HFFc6 (cell line): ENCODE results near the gene STOX2. TPM values are rescaled to one million over a fixed set of nuclear protein-coding genes. Genes with fewer than 3 reads are reported as not detected.

ENCODE experiments used
- DNase-seq: peaks from one replicate; pipeline ENCODE4 v3.0.0-alpha.2; 2018
- H3K27ac Mint-ChIP-seq: 2 replicates; pipeline ENCODE4 v1.8.0; 2020; ENCODE audit warnings: mild to moderate bottlenecking, mixed read lengths
- H3K27me3 Mint-ChIP-seq: 2 replicates; pipeline ENCODE4 v1.8.0; 2021; ENCODE audit warnings: mild to moderate bottlenecking, moderate library complexity, mixed read lengths; ENCODE audit not compliant: insufficient read depth
- H3K36me3 Mint-ChIP-seq: 2 replicates; pipeline ENCODE4 v1.8.0; 2021; ENCODE audit warnings: low read depth, mixed read lengths
- H3K4me1 Mint-ChIP-seq: 2 replicates; pipeline ENCODE4 v1.8.0; 2020; ENCODE audit warnings: low read depth, mixed read lengths
- H3K4me3 Mint-ChIP-seq: 2 replicates; pipeline ENCODE4 v1.8.0; 2020; ENCODE audit warnings: mild to moderate bottlenecking, moderate library complexity, mixed read lengths
- H3K9me3 Mint-ChIP-seq: 2 replicates; pipeline ENCODE4 v1.8.0; 2020; ENCODE audit warnings: mild to moderate bottlenecking, mixed read lengths
- total RNA-seq, 6 experiments: library from RNA; stranded (reverse); fragmentation: NEBNext Ultra II Directional; extraction: Animal tissue kit (Norgen Biotek cat#: 25700); gene quantifications; 2 replicates in 1 of 6; 3 replicates in 5 of 6; pipeline ENCODE4 v1.2.3, GENCODE V29; 2021
- TF ChIP-seq, protein P1 (sequence below): fragments of 200-600 bp; sonication (generic); IDR thresholded peaks from 2 replicates; pipeline ENCODE4 v1.5.0; 2021; ENCODE audit warnings: antibody characterized with exemption, mild to moderate bottlenecking

STOX2 gene
- total RNA-seq, 6 experiments from 2014 or later, result 0.07 to 0.17 TPM; not detected in 4

- H3K4me3 Mint-ChIP-seq, result no peak overlapping the region
Measured at GRCh38 chr4:183962419-183962818, 57.3 kb downstream of the STOX2 start.

GRCh38 chr4:183966371-183966770 lies 61.3 kb downstream of the STOX2 start:
- Mint-ChIP-seq H3K9me3 (peaks cover 14% of the 10 kb centered on the region; the same call in 1 of the 2 replicates), H3K36me3 (no peaks in the 10 kb centered on the region), H3K4me1 (no peaks in the 10 kb centered on the region), H3K27me3 (peaks cover 2% of the 10 kb centered on the region; the same call in 1 of the 2 replicates), H3K27ac (no peak overlapping the region), H3K4me3 (no peak overlapping the region)
- TF ChIP-seq, protein P1, sequence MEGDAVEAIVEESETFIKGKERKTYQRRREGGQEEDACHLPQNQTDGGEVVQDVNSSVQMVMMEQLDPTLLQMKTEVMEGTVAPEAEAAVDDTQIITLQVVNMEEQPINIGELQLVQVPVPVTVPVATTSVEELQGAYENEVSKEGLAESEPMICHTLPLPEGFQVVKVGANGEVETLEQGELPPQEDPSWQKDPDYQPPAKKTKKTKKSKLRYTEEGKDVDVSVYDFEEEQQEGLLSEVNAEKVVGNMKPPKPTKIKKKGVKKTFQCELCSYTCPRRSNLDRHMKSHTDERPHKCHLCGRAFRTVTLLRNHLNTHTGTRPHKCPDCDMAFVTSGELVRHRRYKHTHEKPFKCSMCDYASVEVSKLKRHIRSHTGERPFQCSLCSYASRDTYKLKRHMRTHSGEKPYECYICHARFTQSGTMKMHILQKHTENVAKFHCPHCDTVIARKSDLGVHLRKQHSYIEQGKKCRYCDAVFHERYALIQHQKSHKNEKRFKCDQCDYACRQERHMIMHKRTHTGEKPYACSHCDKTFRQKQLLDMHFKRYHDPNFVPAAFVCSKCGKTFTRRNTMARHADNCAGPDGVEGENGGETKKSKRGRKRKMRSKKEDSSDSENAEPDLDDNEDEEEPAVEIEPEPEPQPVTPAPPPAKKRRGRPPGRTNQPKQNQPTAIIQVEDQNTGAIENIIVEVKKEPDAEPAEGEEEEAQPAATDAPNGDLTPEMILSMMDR, result no peak
- DNase-seq, result no peak

More at GRCh38 chr4:183962419-183962818, 57.3 kb downstream of the STOX2 start:
- H3K27me3 Mint-ChIP-seq, result peaks cover 2% of the 10 kb centered on the region; the same call in 1 of the 2 replicates
- H3K27ac Mint-ChIP-seq, result no peak overlapping the region
- TF ChIP-seq, protein P1, result no peak
- DNase-seq, result no peak
- no peaks in the 10 kb centered on the region for H3K4me1 Mint-ChIP-seq
- H3K36me3 Mint-ChIP-seq, result no peaks in the 10 kb centered on the region
- peaks cover 10% of the 10 kb centered on the region; the same call in 1 of the 2 replicates for H3K9me3 Mint-ChIP-seq

DNA sequence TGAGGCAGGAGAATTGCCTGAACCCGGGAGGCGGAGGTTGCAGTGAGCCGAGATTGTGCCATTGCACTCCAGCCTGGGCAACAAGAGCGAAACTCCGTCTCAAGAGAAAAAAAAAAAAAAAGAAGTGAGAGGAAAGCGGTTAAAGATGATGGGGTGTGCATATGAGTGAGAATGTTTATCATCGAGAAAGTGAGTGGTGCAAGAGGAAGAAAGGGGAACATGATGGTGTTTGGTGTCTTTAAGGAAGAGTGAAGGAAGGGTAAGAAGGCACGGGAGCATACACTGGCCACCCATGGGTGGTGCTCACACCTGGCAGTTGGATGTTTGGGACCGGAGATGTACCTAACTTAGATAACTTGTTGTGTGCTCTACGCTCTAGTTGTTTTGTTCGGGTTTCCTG lies 62.2 kb downstream of the STOX2 start:
- peaks cover 2% of the 10 kb centered on the region; the same call in 1 of the 2 replicates for H3K27me3 Mint-ChIP-seq
- no peaks in the 10 kb centered on the region for H3K4me1 Mint-ChIP-seq
- no peak overlapping the region for H3K4me3 Mint-ChIP-seq
- H3K27ac Mint-ChIP-seq, result no peak overlapping the region
- H3K9me3 Mint-ChIP-seq, result peaks cover 18% of the 10 kb centered on the region; the same call in 1 of the 2 replicates
- no peaks in the 10 kb centered on the region for H3K36me3 Mint-ChIP-seq
- no peak for DNase-seq
- TF ChIP-seq, protein P1, result no peak

DNA sequence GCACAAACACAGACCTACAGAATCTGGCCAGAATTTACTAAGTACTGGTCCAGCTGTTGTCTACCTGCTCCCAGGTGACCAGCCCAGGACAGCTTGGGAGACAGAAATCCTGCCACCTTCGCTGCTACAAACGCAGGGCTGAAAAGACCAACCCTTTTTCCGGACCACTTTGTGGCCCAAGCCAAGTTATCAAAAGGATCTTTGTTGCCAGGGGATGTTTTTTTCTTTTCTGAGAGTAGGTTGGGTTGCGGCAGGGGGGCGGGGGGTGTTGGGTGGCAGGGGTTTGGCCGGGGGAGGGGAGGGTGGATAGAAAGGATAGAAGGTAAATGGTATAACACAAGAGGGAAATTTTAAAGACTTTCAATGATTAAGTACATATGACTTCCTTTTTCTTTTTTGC lies 63.4 kb downstream of the STOX2 start:
- Mint-ChIP-seq H3K27me3 (peaks cover 2% of the 10 kb centered on the region; the same call in 1 of the 2 replicates), H3K4me1 (no peaks in the 10 kb centered on the region), H3K4me3 (no peak overlapping the region), H3K9me3 (peaks cover 27% of the 10 kb centered on the region; the same call in 1 of the 2 replicates), H3K27ac (no peak overlapping the region), H3K36me3 (no peaks in the 10 kb centered on the region)
- TF ChIP-seq, protein P1, result no peak
- DNase-seq, result no peak

GRCh38 chr4:183968931-183969330 lies 63.8 kb downstream of the STOX2 start:
- Mint-ChIP-seq H3K4me3 (no peak overlapping the region), H3K4me1 (no peaks in the 10 kb centered on the region), H3K9me3 (peaks cover 27% of the 10 kb centered on the region; the same call in 1 of the 2 replicates), H3K27ac (no peak overlapping the region), H3K27me3 (peaks cover 2% of the 10 kb centered on the region; the same call in 1 of the 2 replicates), H3K36me3 (no peaks in the 10 kb centered on the region)
- no peak for DNase-seq
- TF ChIP-seq, protein P1, result no peak
